Upper lobe of left lung (tissue), 4 donors: ENCODE results near the gene ADAMTS1.
"Not testable (repeated sequence)": the region's sequence is repeated elsewhere in the genome, so short reads cannot be mapped to it uniquely, and the experiment has no call there.

Experiments
- POLR2A ChIP-seq, 4 donors: fragments of 450-650 bp; IDR thresholded peaks; one replicate each; pipeline ENCODE4 v1.5.1; 2016 to 2017; ENCODE audit warnings: antibody characterized with exemption in 4 of 4, mild to moderate bottlenecking in 2 of 4
- TF ChIP-seq, protein P1 (sequence below), 6 experiments: fragments of 450-650 bp in 4 of 6; fragments of 200-600 bp in 2 of 6; sonication (generic) in 2 of 6; IDR thresholded peaks; one replicate each; pipeline ENCODE4 v1.5.1; 2016 to 2019; ENCODE audit warnings: antibody characterized with exemption in 6 of 6

DNA sequence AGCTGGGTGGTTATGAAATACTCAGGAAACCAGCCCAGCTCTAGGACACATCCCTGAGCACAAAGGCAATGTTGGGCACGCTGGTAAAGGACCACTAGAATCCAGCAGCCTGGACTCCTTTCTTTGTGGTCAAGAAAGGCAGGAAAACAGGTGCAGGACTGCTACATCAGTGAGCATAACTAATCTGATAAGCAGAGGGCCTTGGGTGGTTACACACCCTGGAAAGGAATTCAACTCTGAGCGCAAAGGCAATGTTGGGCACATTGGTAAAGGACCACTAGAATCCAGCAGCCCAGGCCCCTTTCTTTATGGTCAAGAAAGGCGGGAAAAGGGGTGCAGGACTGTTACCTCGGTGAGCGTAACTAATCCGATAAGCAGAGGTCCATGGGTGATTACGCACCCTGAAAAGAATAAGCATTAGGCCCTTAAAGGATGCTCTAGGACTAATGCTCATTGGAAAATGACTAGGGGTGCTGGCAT is 11.7 kb upstream of the ADAMTS1 start:
- TF ChIP-seq, protein P1, sequence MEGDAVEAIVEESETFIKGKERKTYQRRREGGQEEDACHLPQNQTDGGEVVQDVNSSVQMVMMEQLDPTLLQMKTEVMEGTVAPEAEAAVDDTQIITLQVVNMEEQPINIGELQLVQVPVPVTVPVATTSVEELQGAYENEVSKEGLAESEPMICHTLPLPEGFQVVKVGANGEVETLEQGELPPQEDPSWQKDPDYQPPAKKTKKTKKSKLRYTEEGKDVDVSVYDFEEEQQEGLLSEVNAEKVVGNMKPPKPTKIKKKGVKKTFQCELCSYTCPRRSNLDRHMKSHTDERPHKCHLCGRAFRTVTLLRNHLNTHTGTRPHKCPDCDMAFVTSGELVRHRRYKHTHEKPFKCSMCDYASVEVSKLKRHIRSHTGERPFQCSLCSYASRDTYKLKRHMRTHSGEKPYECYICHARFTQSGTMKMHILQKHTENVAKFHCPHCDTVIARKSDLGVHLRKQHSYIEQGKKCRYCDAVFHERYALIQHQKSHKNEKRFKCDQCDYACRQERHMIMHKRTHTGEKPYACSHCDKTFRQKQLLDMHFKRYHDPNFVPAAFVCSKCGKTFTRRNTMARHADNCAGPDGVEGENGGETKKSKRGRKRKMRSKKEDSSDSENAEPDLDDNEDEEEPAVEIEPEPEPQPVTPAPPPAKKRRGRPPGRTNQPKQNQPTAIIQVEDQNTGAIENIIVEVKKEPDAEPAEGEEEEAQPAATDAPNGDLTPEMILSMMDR (IDR thresholded peaks at IDR 0.05): not testable (repeated sequence)
- TF ChIP-seq POLR2A (IDR thresholded peaks at IDR 0.05): not testable (repeated sequence)
